ENCODE measurements around the gene ATP6V1G2. TPM values are rescaled to one million over a fixed set of nuclear protein-coding genes. Genes with fewer than 3 reads are reported as not detected.

Gene ATP6V1G2
- total RNA-seq, 4 donors from 2014 or later = 2.0 to 5.0 (median 2.2) TPM

DNA sequence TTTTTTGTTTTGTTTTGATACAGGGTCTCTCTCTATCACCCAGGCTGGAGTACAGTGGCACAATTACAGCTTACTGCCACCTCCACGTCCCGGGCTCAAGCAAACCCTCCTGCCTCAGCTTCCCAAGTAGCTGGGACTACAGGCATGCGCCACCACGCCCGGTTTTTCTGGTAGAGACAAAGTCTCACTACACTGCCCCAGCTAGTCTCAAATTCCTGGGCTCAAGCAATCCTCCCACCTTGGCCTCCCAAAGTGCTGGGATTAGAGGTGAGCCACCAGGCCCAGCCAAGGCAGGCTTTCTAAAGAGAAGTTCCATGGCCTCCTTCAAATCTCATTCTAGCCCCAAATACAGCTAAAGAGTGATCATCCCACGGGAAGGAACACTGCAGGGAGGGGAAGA, 12.4 kb downstream of the ATP6V1G2 start:
- intact Hi-C loops (cut with DNase I) = no loop called here
- peaks cover 10 to 31% (median 25%) of the 10 kb centered on the region in 4 donors for H3K4me1 ChIP-seq
- WGBS = 73% methylated on average over 6 of the region's 6 CpGs
- TF ChIP-seq EP300 (IDR thresholded peaks at IDR 0.05) = no peak
- no peak for TF ChIP-seq POLR2AphosphoS5 (IDR thresholded peaks at IDR 0.05)
- no peak for TF ChIP-seq CTCF (IDR thresholded peaks at IDR 0.05)
- no peak for TF ChIP-seq POLR2A (IDR thresholded peaks at IDR 0.05; ENCODE audit: low read depth)
- H3K36me3 ChIP-seq = peaks cover 74 to 99% (median 97%) of the 10 kb centered on the region in 4 donors
- no peaks in the 10 kb centered on the region for H3K27me3 ChIP-seq
- H3K9me3 ChIP-seq = no peaks in the 10 kb centered on the region
- DNase-seq (ENCODE audit: extremely low spot score) = no peak
- no peak overlapping the region for H3K27ac ChIP-seq (replicated peaks in 1 of 4)
- H3K4me3 ChIP-seq = no peak overlapping the region

DNA sequence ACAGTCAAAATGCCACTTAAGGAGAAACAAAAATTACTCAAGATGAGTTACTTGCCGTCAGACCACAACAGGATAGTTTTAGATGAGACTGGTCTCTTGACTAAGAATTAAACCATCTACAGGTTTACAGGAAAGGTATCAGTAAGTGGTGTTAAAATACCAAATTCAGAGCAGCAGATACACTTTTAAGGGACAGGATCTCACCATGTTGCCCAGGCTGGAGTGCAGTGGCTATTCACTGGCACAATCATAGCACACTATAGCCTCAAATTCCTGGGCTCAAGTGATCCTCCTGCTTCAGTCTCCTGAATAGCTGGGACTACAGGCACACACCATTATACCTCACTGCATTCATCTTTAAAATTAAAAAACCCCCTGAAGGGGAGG, 13.0 kb downstream of the ATP6V1G2 start:
- Histone ChIP-seq H3K4me3 (no peak overlapping the region), H3K27me3 (no peaks in the 10 kb centered on the region), H3K27ac (replicated peaks in 1 of 4) (no peak overlapping the region), H3K36me3 (peaks cover 70 to 93% (median 92%) of the 10 kb centered on the region in 4 donors), H3K4me1 (peaks cover 5 to 25% (median 20%) of the 10 kb centered on the region in 4 donors), H3K9me3 (no peaks in the 10 kb centered on the region)
- intact Hi-C loops (cut with DNase I) = no loop called here
- no peak for TF ChIP-seq POLR2AphosphoS5 (IDR thresholded peaks at IDR 0.05)
- no peak for TF ChIP-seq CTCF (IDR thresholded peaks at IDR 0.05)
- no peak for TF ChIP-seq POLR2A (IDR thresholded peaks at IDR 0.05; ENCODE audit: low read depth)
- TF ChIP-seq EP300 (IDR thresholded peaks at IDR 0.05) = no peak
- DNase-seq (ENCODE audit: extremely low spot score) = no peak
- WGBS = 87% methylated on average over 1 of the region's 1 CpG

- H3K27ac ChIP-seq (replicated peaks in 1 of 4) = peak overlapping the region in 1 of 4 donors; percentile 2
- H3K4me1 ChIP-seq = peaks cover 0 to 19% (median 14%) of the 10 kb centered on the region in 4 donors
- 57% methylated on average over 9 of the region's 9 CpGs for WGBS
- H3K4me3 ChIP-seq = no peak overlapping the region
- no peak for DNase-seq (ENCODE audit: extremely low spot score)
- H3K27me3 ChIP-seq = no peaks in the 10 kb centered on the region
- H3K9me3 ChIP-seq = no peaks in the 10 kb centered on the region
- H3K36me3 ChIP-seq = peaks cover 70 to 87% (median 86%) of the 10 kb centered on the region in 4 donors
- intact Hi-C loops (cut with DNase I) = no loop called here
- TF ChIP-seq EP300 (IDR thresholded peaks at IDR 0.05) (no peak), POLR2AphosphoS5 (IDR thresholded peaks at IDR 0.05) (no peak), CTCF (IDR thresholded peaks at IDR 0.05) (no peak), POLR2A (IDR thresholded peaks at IDR 0.05; ENCODE audit: low read depth) (no peak)
These were observed 13.6 kb downstream of the ATP6V1G2 start for GRCh38 chr6:31532644-31533454.

DNA sequence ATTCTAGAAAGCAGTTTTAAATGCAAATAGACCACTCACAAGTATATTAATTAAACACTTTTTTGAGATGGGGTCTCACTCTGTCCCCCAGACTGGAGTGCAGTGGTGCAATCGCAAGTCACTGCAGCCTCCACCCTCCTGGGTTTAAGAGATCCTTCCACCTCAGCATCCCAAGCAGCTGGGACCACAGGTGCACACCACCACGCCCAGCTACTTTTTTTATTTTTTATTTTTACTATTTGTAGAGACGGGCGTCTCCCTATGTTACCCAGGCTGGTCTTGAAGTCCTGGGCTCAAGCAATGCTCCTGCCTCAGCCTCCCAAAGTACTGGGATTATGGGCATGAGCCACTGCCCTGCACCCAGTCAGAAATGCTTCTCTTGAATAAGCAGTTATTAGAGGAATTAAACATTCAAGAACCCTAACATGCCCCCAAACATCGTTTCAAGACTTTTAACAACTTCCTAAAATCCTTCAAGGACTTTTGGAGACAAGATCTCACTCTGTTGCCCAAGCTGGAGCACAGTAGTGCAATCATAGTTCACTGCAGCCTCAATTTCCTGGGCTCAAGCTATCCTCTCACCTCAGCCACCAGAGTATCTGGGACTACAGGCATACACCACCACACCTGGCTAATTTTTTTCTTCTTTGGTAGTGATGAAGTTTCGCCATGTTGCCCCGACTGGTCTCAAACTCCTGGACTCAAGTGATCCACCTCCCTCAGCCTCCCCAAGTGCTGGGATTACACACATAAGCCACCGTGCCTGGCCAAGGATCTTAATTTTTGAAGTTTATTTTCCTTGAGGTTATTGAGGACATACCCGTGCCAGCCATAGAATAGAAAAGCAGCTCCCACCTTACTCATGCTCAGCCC, 14.4 kb downstream of the ATP6V1G2 start:
- 67% methylated on average over 9 of the region's 9 CpGs for WGBS
- Histone ChIP-seq H3K9me3 (no peaks in the 10 kb centered on the region), H3K4me3 (no peak overlapping the region), H3K27me3 (no peaks in the 10 kb centered on the region), H3K27ac (replicated peaks in 1 of 4) (peak overlapping the region in 1 of 4 donors; percentile 2), H3K36me3 (peaks cover 63 to 78% (median 77%) of the 10 kb centered on the region in 4 donors), H3K4me1 (peaks cover 0 to 11% (median 5%) of the 10 kb centered on the region in 4 donors)
- intact Hi-C loops (cut with DNase I) = no loop called here
- no peak for DNase-seq (ENCODE audit: extremely low spot score)
- TF ChIP-seq POLR2AphosphoS5 (IDR thresholded peaks at IDR 0.05) (no peak), EP300 (IDR thresholded peaks at IDR 0.05) (no peak), POLR2A (IDR thresholded peaks at IDR 0.05; ENCODE audit: low read depth) (no peak), CTCF (IDR thresholded peaks at IDR 0.05) (no peak)

Measured in esophagus muscularis mucosa (tissue), 4 donors.